ENCODE data around the gene HEBP2.

The HEBP2 gene

DNA sequence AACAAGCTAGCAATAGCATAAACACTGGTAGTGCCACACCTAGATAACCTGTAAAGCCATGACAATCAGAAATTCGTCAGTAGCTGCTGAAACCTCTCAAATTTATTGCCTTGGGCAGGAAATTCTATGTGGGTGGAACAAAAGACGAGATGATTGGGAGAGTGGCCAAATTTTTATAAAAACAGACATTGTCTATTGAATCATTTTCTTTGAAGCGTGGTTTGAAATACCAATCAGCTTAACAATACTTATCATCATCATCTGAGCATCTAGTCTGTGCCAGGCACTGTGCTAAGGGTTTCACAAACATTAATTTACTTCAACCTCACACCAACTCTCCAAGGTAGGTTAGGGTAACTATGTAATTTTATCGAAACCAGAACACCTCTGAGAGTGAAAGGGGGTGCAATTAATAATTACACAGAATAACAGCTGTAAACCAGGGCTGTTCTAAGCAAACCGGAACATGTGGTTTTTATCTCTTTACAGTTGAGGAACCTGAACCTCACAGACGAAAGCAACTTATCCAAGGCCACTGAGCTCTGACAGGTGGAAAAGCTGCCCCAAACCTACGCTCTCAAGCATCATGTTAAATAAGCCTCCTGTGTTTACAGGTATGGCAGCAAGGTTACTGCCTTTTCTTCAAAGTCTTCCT lies 51.9 kb downstream of the HEBP2 start:
- no peak for FAIRE-seq

GRCh38 chr6:138456401-138456790 lies 52.4 kb downstream of the HEBP2 start:
- no peak for FAIRE-seq

GRCh38 chr6:138461647-138462046 lies 57.6 kb downstream of the HEBP2 start:
- FAIRE-seq = no peak

DNA sequence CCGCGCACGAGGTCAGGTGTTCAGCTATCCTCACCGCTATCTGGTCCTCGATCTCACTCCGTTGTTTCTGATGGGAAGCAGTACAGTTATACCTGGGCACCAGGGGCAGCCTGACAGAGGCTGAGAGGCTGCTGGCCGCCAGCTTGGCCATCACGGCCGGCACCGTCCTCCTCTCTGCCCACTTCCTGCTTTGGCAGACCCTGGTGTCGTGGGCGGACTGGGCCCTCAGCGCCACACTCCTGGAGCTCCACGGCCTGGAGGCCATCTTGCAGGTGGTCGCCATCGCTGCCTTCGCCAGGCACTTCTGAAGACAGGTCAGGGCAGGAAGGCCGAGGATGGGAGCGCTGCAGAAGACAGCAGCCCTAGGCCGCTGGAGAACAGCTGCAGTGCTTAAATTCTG lies 60.1 kb downstream of the HEBP2 start:
- FAIRE-seq = no peak

DNA sequence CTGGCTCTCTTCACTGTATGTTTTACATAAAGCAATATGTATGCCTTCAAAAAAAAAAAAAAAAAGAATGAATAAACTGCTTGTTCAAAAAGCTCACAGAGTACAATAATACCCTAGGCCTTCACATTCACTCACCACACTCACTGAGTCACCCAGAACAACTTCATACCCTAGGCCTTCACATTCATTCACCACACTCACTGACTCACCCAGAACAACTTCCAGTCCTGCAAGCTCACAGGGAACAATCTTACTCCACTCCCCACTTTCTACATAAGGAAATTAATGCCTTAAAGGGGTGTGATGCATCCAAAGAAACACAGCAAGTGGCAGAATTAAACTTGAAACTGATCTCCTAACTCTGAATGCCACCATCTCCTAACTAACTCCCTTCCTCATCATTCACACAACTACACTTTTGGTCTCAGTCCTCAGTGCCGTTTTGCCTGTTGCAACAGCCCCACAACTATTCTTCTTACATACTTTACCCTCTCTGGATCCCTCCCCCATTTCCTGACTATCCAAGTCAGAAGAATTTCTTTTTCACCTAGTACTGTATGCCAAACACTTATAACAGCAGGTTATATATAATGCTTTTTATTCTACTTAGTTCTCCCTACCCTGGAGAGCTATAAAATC lies 61.1 kb downstream of the HEBP2 start:
- no peak for FAIRE-seq

DNA sequence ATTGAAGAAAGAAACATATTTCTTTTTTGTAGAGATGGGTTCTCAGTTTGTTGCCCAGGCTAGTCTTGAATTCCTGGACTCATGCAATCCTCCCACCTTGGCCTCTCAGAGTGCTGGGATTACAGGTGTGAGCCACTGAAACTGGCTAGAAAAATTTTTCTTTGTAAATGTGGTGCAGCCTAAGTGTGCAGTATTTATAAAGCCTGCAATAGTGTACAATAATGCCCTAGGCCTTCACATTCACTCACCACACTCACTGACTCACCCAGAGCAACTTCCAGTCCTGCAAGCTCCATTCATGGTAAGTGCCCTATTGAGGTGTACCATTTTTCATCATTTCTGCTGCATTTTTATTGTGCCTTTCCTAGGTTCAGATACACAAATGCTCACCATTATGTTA lies 63.9 kb downstream of the HEBP2 start:
- FAIRE-seq = no peak

DNA sequence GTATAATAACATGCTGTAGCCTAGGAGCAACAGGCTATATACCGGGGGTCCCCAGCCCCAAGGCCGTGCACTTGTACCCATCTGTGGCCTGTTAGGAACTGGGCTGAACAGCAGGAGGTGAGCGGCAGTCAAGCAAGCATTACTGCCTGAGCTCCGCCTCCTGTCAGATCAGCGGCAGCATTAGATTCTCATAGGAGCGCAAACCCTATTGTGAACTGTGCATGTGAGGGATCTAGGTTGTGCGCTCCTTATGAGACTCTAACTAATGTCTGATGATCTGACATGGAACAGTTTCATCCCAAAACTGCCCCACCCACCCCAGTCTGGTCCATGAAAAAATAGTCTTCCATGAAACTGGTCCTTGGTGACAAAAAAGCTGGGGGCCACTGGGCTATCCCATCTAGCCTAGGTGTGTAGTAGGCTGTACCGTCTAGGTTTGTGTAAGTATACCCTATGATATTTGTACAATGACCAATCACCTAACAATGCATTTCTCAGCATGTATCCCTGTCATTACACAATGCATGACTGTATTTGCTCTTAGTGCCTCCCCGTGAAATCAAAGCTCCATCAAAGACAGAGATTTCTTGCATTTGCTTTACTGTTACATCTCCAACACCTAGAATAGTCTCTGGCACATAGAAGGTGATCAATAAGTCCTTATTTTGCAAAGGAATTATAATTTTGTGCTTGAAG lies 64.4 kb downstream of the HEBP2 start:
- FAIRE-seq = no peak

Measured in colon (tissue), 2 donors.